ENCODE measurements around the gene MLIP. TPM values are rescaled to one million over a fixed set of nuclear protein-coding genes. Genes with fewer than 3 reads are reported as not detected.

The MLIP gene
- total and polyA plus RNA-seq, 2 of the 8 experiments (the other 6 are each of a cell fraction or from before 2014, with no cell fraction given): not detected

- no peak for FAIRE-seq
- CTCF ChIA-PET (ENCODE audit: partially characterized antibody): interaction anchor here (0.8 to 6.6 kb wide), 7 partner anchors 8 to 1395 kb away, joined by 3 to 100 read pairs (median 3); no protein-coding TSS in a partner anchor
- H3K9ac ChIP-seq (replicated peaks in 1 of 4; ENCODE audit: extremely low read depth in 1 of 4, low read depth in 3 of 4, low read length in 3 of 4): no peak overlapping the region
These were observed 153.5 kb downstream of the MLIP start for GRCh38 chr6:54264581-54265272.

More at GRCh38 chr6:54264581-54265272, 153.5 kb downstream of the MLIP start:
- Histone ChIP-seq H2BK120ac (replicated peaks; ENCODE audit: low read depth, low read length) (no peak overlapping the region), H4K5ac (ENCODE audit: insufficient read length, low read depth, low read length) (no peak overlapping the region), H2BK5ac (ENCODE audit: low read depth, low read length) (no peak overlapping the region), H3K79me2 (ENCODE audit: control insufficient read depth in 1 of 2, insufficient read depth in 2 of 2, low read length in 2 of 2) (no peaks in the 10 kb centered on the region), H3K23ac (ENCODE audit: insufficient read length) (no peak overlapping the region), H3K4me2 (ENCODE audit: insufficient read depth in 1 of 2, low read depth in 2 of 2, low read length in 2 of 2) (no peak overlapping the region), H3K36me3 (ENCODE audit: control insufficient read depth in 2 of 4, insufficient read depth in 4 of 4, low read length in 3 of 4) (no peaks in the 10 kb centered on the region), H2BK15ac (ENCODE audit: low read length) (no peak overlapping the region), H2AK5ac (ENCODE audit: low read depth, low read length) (no peak overlapping the region), H3K27me3 (replicated peaks in 1 of 4; ENCODE audit: control insufficient read depth in 3 of 4, extremely low read depth in 1 of 4, insufficient read depth in 3 of 4, low read length in 3 of 4) (no peaks in the 10 kb centered on the region), H3K14ac (ENCODE audit: insufficient read length) (no peak overlapping the region), H3K4me3 (ENCODE audit: extremely low read depth in 1 of 4, insufficient read depth in 2 of 4, low read depth in 3 of 4, low read length in 4 of 4) (no peak overlapping the region), H4K91ac (replicated peaks; ENCODE audit: insufficient read length, low read length) (no peak overlapping the region), H2AFZ (ENCODE audit: low read length) (no peak overlapping the region), H3K4me1 (replicated peaks in 1 of 4; ENCODE audit: control insufficient read depth in 3 of 4, insufficient read depth in 4 of 4, low read length in 3 of 4) (peaks cover 0 to 12% (median 0%) of the 10 kb centered on the region in 4 experiments; a peak in 2 of 7 replicates), H3K9me3 (ENCODE audit: insufficient read depth in 2 of 2, low read depth in 1 of 2, low read length in 1 of 2) (no peaks in the 10 kb centered on the region), H2BK12ac (ENCODE audit: low read depth, low read length) (no peak overlapping the region), H2BK20ac (ENCODE audit: low read length) (no peak overlapping the region), H3K56ac (replicated peaks; ENCODE audit: insufficient read length, low read depth, low read length) (no peak overlapping the region), H3K18ac (ENCODE audit: extremely low read depth, low read length) (no peak overlapping the region; the same call in 1 of the 2 replicates), H4K20me1 (replicated peaks in 1 of 2; ENCODE audit: control insufficient read depth in 1 of 2, insufficient read depth in 2 of 2, low read length in 2 of 2) (no peaks in the 10 kb centered on the region), H3K4ac (replicated peaks; ENCODE audit: insufficient read length, low read depth, low read length) (no peak overlapping the region), H3K79me1 (ENCODE audit: low read depth, low read length) (no peaks in the 10 kb centered on the region), H3K23me2 (ENCODE audit: low read depth, low read length) (no peaks in the 10 kb centered on the region), H3K27ac (ENCODE audit: low read depth, low read length) (no peak overlapping the region), H4K8ac (ENCODE audit: extremely low read depth, insufficient read depth, low read length) (no peak overlapping the region)
- POLR2A ChIA-PET (ENCODE audit: partially characterized antibody): no interaction called here
- TF ChIP-seq RNF2 (IDR thresholded peaks at IDR 0.05; ENCODE audit: borderline replicate concordance, low read depth, low read length, missing control alignments, poor library complexity, severe bottlenecking) (no peak), POLR2AphosphoS5 (IDR thresholded peaks at IDR 0.05; ENCODE audit: low read depth, low read length) (no peak), SP2 (IDR thresholded peaks at IDR 0.05; ENCODE audit: low read length) (no peak)
- no peak for DNase-seq (ENCODE audit: low read depth in 1 of 2, low spot score in 2 of 2)
- 95% methylated on average over 4 of the region's 4 CpGs; no CpG with 5 or more reads in 1 of the 2 experiments for WGBS, 2 experiments (ENCODE audit: extremely low coverage in 1 of 2, insufficient coverage in 1 of 2, insufficient read length in 1 of 2, insufficient replicate concordance in 2 of 2, low coverage in 1 of 2, low lambda C conversion rate in 2 of 2, missing lambda C conversion rate in 1 of 2)
